Hepatocyte (in vitro differentiated cells): Measurements from ENCODE around the gene FERMT2. TPM values are rescaled to one million over a fixed set of nuclear protein-coding genes. Genes with fewer than 3 reads are reported as not detected.

Experiments used
- DNase-seq: peaks from one replicate; pipeline ENCODE4 v3.0.0-alpha.2; 2016; ENCODE audit warnings: low spot score
- H2AFZ ChIP-seq: fragments of 200-600 bp; sonication (generic); 2 replicates; pipeline ENCODE4 v1.6.0; 2016; ENCODE audit warnings: antibody characterized with exemption, mild to moderate bottlenecking
- H3K27ac ChIP-seq: fragments of 200-600 bp; sonication (generic); 2 replicates; pipeline ENCODE4 v1.5.1; 2016; ENCODE audit warnings: mild to moderate bottlenecking
- H3K27me3 ChIP-seq: fragments of 200-600 bp; sonication (generic); 2 replicates; pipeline ENCODE4 v1.6.1; 2016
- H3K36me3 ChIP-seq: fragments of 200-600 bp; sonication (generic); replicated peaks from 2 replicates; pipeline ENCODE4 v1.5.1; 2016; ENCODE audit warnings: low read depth; ENCODE audit not compliant: insufficient read depth
- H3K4me1 ChIP-seq: fragments of 200-600 bp; sonication (generic); 2 replicates; pipeline ENCODE4 v1.5.1; 2016; ENCODE audit warnings: mild to moderate bottlenecking, moderate library complexity; ENCODE audit not compliant: insufficient read depth
- H3K4me2 ChIP-seq: fragments of 200-600 bp; sonication (generic); 2 replicates; pipeline ENCODE4 v1.6.0; 2016
- H3K4me3 ChIP-seq: fragments of 200-600 bp; sonication (generic); 2 replicates; pipeline ENCODE4 v1.5.1; 2016; ENCODE audit warnings: mild to moderate bottlenecking
- H3K79me2 ChIP-seq: fragments of 200-600 bp; sonication (generic); 2 replicates; pipeline ENCODE4 v1.6.0; 2017; ENCODE audit warnings: mild to moderate bottlenecking
- H3K9me2 ChIP-seq: fragments of 200-600 bp; sonication (generic); replicated peaks from 2 replicates; pipeline ENCODE4 v1.6.0; 2017; ENCODE audit warnings: mild to moderate bottlenecking; ENCODE audit not compliant: insufficient read depth
- H3K9me3 ChIP-seq: fragments of 200-600 bp; sonication (generic); 2 replicates; pipeline ENCODE4 v1.5.1; 2016; ENCODE audit warnings: low read depth, mild to moderate bottlenecking
- H4K20me1 ChIP-seq: fragments of 200-600 bp; sonication (generic); 2 replicates; pipeline ENCODE4 v1.6.0; 2016; ENCODE audit warnings: mild to moderate bottlenecking; ENCODE audit not compliant: insufficient read depth, poor library complexity, severe bottlenecking
- EZH2 ChIP-seq: fragments of 200-600 bp; sonication (generic); IDR thresholded peaks from 2 replicates; pipeline ENCODE4 v1.6.1; 2016; ENCODE audit warnings: antibody characterized with exemption, mild to moderate bottlenecking, borderline replicate concordance
- EZH2phosphoT487 ChIP-seq: fragments of 200-600 bp; sonication (generic); IDR thresholded peaks from one replicate; pipeline ENCODE4 v1.6.1; 2018; ENCODE audit warnings: antibody characterized with exemption, mild to moderate bottlenecking, low read depth, moderate library complexity; ENCODE audit not compliant: unreplicated experiment, severe bottlenecking
- WGBS: methylation state at CpG from one replicate; pipeline ENCODE4 v1.1.6; 2016; ENCODE audit warnings: low lambda C conversion rate; ENCODE audit errors: missing lambda C conversion rate; 5-methylcytosine and 5-hydroxymethylcytosine counted together
- polyA plus RNA-seq: library from polyadenylated mRNA; unstranded; fragments of >200 nt; fragmentation: Nextera tagmentation; extraction: Ambion mirVana; gene quantifications from 2 replicates; pipeline ENCODE4 v1.2.1, GENCODE V29; 2016
- total RNA-seq: library from RNA; depleted of rRNA; stranded (reverse); fragments of >200 nt; gene quantifications from 2 replicates; pipeline ENCODE4 v1.2.3, GENCODE V29; 2014
- TF ChIP-seq, protein P1 (sequence below): fragments of 200-600 bp; sonication (generic); IDR thresholded peaks from 2 replicates; pipeline ENCODE4 v1.5.1; 2016; ENCODE audit warnings: antibody characterized with exemption, mild to moderate bottlenecking; ENCODE audit not compliant: poor library complexity

The FERMT2 gene
- total and polyA plus RNA-seq, 2 experiments from 2014 or later = 38.6 to 95.4 TPM

DNA sequence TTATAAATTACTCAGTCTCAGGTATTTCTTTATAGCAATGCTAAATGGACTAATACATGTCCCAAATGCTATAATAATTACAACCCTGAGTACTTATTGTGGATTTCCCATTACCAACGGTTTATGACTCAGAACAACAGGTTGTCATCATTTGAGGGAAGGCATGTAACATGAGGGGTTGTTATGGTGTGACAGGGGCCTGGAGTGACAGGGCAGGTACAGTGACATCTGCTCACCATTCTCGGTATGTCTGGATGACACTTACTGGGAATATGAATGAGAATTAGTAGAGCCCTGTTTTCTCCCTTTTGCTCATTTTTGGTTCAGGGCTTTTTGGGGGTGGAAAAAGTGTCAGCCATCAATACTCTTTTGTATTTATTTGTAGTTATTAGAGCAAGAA lies 36.2 kb upstream of the FERMT2 start:
- no peak overlapping the region for H2AFZ ChIP-seq
- H3K4me2 ChIP-seq = no peak overlapping the region
- no peak overlapping the region for H3K27ac ChIP-seq
- H3K9me2 ChIP-seq = no peaks in the 10 kb centered on the region
- H3K4me1 ChIP-seq = no peaks in the 10 kb centered on the region
- H3K79me2 ChIP-seq = no peaks in the 10 kb centered on the region
- no peaks in the 10 kb centered on the region for H3K27me3 ChIP-seq
- no peak for DNase-seq
- no peaks in the 10 kb centered on the region for H4K20me1 ChIP-seq
- no peak overlapping the region for H3K4me3 ChIP-seq
- no peaks in the 10 kb centered on the region for H3K36me3 ChIP-seq
- whole genome bisulfite sequencing = 43% methylated on average over 2 of the region's 2 CpGs
- TF ChIP-seq EZH2phosphoT487 (no peak), EZH2 (no peak)
- TF ChIP-seq, protein P1, sequence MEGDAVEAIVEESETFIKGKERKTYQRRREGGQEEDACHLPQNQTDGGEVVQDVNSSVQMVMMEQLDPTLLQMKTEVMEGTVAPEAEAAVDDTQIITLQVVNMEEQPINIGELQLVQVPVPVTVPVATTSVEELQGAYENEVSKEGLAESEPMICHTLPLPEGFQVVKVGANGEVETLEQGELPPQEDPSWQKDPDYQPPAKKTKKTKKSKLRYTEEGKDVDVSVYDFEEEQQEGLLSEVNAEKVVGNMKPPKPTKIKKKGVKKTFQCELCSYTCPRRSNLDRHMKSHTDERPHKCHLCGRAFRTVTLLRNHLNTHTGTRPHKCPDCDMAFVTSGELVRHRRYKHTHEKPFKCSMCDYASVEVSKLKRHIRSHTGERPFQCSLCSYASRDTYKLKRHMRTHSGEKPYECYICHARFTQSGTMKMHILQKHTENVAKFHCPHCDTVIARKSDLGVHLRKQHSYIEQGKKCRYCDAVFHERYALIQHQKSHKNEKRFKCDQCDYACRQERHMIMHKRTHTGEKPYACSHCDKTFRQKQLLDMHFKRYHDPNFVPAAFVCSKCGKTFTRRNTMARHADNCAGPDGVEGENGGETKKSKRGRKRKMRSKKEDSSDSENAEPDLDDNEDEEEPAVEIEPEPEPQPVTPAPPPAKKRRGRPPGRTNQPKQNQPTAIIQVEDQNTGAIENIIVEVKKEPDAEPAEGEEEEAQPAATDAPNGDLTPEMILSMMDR = no peak
- H3K9me3 ChIP-seq = no peaks in the 10 kb centered on the region

GRCh38 chr14:52977798-52978197 lies 26.9 kb upstream of the FERMT2 start:
- H3K4me1 ChIP-seq = no peaks in the 10 kb centered on the region

GRCh38 chr14:52974406-52974805 lies 23.6 kb upstream of the FERMT2 start:
- Histone ChIP-seq H3K36me3 (no peaks in the 10 kb centered on the region), H3K79me2 (no peaks in the 10 kb centered on the region), H3K4me2 (no peak overlapping the region), H4K20me1 (no peaks in the 10 kb centered on the region), H3K4me3 (no peak overlapping the region), H2AFZ (no peak overlapping the region), H3K9me2 (no peaks in the 10 kb centered on the region), H3K27ac (no peak overlapping the region), H3K9me3 (no peaks in the 10 kb centered on the region), H3K4me1 (no peaks in the 10 kb centered on the region), H3K27me3 (no peaks in the 10 kb centered on the region)
- TF ChIP-seq, protein P1 = no peak
- TF ChIP-seq EZH2phosphoT487 (no peak), EZH2 (no peak)
- DNase-seq = no peak

More at GRCh38 chr14:52977798-52978197, 26.9 kb upstream of the FERMT2 start:
- no peaks in the 10 kb centered on the region for H3K27me3 ChIP-seq
- no peaks in the 10 kb centered on the region for H3K79me2 ChIP-seq
- no peak for DNase-seq
- no peak overlapping the region for H3K27ac ChIP-seq
- no peaks in the 10 kb centered on the region for H3K9me2 ChIP-seq
- WGBS = 84% methylated on average over 3 of the region's 3 CpGs
- TF ChIP-seq EZH2 (no peak), EZH2phosphoT487 (no peak)
- TF ChIP-seq, protein P1 = no peak
- H3K4me3 ChIP-seq = no peak overlapping the region
- no peaks in the 10 kb centered on the region for H3K9me3 ChIP-seq
- no peak overlapping the region for H3K4me2 ChIP-seq
- H3K36me3 ChIP-seq = no peaks in the 10 kb centered on the region
- H4K20me1 ChIP-seq = no peaks in the 10 kb centered on the region
- H2AFZ ChIP-seq = no peak overlapping the region
